Stimulated activated CD4-positive, alpha-beta T cell treated with anti-CD3 and anti-CD28 coated beads, Interleukin-4, amount 100 ng/mL, for 48 hours (primary cell): ENCODE results near the gene PRICKLE1.

ENCODE experiments used
- DNase-seq, 2 donors: peaks; one replicate each; pipeline ENCODE4 v3.0.0-alpha.2; 2020; ENCODE audit warnings: low read depth in 2 of 2

PRICKLE1 gene

DNA sequence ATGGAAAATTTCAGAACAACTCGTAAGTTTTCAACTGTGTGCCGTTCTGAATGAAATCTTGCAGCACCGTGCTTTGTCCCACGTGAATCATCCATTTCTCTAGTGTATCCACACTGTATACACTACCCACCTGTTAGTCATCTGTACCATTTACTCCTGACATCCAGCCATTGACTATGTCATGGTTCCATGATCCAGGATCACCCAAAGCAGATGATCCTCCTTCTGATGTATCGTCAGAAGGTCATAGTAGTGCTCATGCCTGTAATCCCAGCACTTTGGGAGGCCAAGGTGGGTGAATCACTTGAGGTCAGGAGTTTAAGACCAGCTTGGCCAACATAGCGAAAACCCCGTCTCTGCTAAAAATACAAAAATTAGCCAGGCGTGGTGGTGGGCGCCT, 140.7 kb downstream of the PRICKLE1 start:
- no peak for DNase-seq

DNA sequence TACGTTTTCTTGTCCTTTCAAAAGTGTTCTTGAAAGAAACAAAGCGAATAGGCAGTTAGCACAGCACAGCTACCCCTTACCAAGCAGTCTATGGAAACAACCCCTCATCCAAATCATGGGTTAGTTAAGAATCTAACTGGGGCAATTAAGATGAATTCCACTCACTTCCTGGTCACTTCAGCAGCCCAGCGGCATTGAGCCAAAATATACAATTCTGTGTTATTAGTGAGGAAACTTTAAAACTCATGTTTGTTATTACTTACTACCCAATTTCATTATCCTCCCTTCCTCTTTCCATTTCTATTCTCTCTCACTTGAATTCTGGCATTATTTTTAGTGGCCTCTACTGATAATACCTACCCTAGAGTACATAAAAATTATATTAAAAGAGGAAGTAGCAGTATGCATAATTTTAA, 142.2 kb downstream of the PRICKLE1 start:
- DNase-seq: no peak

DNA sequence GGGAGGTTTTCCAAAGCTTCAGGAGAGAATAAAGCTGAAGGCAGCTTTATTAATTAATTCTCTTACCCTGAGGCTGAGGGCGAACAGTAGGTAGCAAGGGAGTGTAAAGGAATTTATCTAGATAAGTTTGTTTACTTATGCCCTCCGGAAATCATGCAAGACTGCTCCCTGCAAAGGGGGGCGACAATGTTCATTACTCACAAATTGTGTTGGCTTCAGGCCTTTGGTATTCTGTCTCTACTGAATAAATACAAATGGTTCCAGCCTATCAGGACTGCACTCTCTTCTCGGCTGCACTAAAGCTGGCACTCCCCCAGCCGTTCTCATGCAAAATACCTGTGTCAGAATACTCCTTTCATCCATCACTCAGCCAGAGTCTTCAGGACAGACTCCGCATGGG, 142.8 kb downstream of the PRICKLE1 start:
- DNase-seq: no peak

DNA sequence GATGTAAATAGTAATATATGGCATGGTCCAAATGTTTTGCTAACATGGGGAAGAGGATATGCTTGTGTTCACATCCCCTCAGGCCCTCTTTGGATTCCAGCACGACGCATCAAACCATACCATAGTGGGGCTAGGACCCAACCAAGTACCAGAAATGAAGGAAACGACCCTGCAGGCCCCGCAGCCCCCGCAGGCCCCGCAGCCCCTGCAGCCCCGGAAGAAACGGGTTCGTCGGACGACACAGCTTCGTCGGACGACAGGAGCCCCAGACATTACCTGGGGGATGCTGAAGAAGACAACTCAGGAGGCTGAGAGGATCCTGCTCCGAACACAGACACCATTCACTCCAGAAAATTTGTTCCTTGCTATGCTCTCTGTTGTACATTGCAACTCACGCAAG, 143.7 kb downstream of the PRICKLE1 start:
- DNase-seq: no peak

DNA sequence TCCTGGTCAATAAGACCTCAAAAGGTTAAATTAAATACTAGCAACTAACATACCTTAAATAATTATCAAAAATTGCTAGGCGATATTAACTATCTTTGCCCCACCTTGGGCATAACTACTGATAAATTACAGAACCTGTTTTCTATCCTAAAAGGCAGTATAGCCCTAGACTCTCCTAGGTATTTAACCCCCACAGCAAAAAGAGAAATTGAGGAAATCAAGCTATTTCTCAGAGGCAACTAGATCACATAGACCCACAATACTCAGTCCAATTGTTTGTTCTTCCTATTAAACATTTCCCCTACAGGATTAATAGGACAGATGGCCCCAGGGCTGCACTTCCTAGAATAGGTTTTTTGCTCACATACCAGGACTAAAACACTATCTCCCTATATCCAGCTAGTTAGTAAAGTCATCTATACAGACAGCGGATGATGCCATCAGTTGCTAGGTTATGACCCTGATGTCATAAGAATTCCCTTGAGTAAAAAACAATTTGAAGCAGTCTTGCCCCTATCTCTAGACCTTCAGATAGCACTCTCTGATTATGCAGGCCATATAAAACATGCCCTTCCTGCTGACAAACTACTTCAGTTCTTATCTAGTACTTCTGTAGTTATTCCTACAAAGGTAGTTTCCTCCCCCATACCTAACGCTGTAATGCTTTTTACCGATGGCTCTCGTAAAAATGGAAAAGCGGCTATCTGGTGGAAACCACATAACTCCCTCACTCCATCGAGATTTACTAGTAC, 145.2 kb downstream of the PRICKLE1 start:
- DNase-seq: no peak

DNA sequence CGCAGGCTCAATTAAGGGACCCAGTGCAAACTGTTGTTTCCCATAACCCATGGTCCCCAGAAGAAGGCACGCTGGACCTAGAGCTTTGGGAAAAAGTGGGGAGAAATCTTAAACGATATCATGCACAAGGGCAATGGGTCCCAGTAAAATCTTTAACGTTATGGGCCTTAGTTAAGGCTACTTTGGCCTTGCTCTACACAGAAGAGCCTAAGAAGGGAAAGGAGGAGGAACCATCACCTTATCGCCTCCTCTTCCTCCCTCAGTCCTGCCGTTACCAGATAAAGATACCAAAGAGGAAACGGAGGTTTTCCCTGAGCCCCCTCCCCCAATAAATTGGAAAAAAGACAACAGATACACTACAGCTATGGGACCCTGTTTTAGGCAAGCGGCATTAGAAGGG, 146.7 kb downstream of the PRICKLE1 start:
- DNase-seq: no peak

DNA sequence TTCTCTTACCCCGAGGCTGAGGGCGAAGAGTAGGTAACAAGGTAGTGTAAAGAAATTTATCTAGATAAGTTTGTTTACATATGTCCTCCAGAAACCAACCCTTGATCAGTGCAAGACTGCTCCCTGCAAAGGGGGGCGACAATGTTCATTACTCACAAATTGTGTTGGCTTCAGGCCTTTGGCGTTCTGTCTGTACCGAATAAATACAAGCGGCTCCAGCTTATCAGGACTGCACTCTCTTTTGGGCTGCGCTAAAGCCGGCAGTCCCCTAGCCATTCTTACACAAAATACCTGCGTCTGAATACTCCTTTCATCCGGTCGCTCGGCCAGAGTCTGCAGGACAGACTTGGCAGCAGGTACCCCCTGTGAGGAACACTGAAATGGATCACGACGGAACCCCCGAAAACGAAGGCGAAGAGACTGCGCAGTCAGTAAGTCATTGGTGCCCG, 147.2 kb downstream of the PRICKLE1 start:
- no peak for DNase-seq

DNA sequence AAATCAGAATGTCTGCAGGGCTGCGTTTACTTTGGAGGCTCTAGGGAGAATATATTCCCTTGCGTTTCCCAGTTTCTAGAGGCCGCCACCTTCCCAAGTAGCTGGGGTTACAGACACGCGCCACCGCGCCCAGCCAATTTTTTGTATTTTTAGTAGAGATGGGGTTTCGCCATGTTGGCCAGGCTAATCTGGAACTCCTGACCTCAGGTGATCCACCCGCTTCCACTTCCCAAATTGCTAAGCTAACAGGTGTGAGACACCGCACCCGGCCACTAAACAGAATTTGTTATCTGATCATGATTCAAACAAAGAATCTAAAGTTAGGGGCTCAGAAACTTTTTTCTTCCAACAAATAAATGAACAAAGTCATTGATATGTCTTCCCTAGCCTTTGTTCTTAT, 148.9 kb downstream of the PRICKLE1 start:
- DNase-seq: no peak

DNA sequence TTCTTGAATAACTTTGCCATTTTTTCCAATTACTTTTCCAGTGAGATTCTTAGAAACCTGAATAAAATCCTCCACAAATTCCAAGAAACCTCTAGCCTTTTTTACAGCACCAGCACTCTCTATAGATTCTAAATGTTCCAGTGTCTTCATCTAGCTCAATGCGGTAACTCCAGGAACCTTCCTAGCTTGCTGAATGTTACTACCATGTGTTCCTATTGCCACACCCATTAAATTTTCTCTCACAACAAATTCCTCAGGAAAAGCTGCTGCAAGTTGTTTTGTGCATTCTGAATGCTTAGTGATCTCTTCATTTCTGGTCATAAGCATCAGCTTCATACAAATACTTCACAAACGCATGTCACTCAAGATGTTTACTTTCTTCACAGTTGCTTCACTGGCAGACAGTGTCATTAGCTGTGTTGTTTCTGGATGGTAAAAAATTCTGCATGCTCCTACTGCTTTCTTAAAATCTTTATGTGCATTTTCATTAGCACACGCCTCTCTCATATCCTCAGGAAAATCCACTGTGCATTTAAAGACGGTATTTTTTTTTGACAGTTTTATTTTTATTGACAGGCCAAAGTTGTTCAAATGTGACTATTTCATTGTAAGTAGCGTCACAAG, 156.9 kb downstream of the PRICKLE1 start:
- DNase-seq: no peak

DNA sequence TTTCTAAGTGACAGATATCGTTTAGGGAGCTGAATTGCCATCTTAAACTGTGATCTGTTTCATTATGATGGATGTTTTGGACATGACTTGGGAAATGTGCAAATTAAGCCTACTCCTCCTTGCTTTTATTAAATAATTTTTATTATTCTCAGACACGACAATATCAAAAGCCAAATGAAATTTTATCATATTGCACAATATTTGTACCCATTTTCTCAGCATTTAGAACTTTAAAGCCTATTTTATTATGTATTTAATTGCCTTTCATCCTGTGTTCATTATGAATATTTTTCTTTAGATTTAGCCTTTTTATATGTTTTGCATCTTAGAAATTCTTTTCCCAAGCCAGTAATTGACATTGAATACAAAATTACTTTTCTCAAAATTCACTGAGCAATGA, 160.7 kb downstream of the PRICKLE1 start:
- no peak for DNase-seq

DNA sequence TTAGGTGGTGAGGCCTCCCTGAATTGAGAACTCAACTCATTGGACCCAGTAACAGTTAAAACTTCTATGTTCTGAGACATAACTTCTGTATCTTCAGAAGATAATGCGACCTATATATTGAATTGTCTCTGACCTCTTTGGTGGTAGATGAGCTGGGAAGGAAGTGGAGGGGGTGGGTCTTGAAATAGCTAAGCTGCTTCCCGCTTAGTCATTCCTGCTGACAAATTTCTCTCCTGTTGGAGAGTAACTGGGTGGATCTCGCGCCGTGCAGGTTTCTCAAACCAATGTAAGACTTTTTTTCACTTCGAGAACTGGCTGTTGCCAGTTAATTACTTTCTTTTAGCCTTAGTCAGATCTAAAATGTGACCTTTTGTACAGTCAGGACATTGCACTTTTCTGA, 162.8 kb downstream of the PRICKLE1 start:
- DNase-seq: peak in 1 of 2 donors; percentile 10

DNA sequence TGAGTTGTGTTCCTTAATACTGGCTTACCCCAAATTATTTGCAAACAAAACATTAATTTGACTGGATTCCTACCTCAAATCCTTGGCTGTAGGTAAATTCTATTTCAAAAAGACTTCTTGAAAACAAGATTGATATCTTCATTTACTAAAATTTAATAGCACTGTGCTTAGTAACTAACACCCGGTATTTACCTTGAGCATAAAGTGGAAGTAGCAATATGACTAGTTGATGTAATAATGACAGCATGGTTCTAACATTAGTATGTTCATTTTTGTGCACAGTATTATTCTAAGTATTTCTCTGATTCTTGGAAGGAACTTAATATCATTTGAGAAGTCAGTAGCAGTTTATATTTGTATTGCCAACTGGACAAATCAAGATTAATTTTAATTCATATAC, 166.8 kb downstream of the PRICKLE1 start:
- no peak for DNase-seq

DNA sequence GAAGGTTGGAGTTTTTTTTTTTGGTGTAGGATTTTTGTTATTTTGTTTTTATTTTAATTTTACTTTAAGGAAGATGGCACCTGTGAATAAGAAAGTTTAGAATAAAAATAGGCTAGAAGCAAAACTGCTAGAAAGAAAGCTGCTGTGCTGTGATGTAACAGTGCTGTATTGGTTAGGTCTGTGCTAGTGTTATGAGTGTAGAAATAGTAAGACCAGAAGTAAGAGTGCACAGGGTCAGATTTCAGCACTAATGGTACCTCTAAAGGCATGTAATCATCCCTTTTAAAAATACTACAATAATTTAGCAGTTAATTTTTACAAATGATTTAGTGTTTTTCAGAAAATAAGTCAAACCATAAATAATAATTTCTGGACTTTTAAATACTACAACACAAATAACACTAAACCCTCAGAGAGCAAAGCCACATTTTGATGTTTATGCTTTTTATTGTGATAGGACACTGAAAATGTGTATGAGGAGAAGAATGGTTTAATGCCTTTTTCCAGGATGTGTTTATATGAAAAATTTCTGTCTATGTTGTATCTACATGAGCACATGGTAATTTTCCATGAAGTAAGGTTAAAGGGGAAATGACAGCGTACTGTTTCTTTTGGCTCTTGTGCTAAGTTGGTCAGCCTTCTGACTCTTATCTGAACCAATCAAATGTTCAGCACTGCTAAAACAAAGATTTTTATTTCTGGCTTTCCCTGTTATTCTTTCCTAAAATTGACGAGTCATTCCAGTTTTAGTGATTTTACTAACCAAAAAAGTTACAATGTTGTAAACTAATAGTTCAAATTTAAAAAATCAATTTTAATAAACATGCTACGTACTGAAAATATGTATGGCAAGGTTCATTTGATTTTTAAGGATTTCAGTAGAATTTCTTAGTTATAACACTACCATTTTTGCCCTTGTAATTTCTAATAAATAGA, 167.4 kb downstream of the PRICKLE1 start:
- no peak for DNase-seq

DNA sequence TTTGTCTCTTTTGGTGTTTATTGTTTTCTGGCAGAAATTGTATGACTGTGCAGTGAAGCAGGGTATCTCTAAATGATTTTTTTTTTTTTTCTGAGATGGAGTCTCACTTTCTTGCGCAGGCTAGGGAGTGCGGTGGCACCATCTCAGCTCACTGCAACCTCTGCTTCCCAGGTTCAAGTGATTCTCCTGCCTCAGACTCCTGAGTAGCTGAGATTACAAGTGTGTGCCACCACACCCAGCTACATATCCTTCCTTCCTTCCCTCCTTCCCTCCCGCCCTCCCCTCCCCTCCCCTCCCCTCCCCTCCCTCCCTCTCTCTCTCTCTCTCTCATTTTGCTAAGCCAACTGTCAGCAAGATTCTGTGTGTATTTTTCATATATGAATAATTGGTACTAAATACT, 169.2 kb downstream of the PRICKLE1 start:
- no peak for DNase-seq

DNA sequence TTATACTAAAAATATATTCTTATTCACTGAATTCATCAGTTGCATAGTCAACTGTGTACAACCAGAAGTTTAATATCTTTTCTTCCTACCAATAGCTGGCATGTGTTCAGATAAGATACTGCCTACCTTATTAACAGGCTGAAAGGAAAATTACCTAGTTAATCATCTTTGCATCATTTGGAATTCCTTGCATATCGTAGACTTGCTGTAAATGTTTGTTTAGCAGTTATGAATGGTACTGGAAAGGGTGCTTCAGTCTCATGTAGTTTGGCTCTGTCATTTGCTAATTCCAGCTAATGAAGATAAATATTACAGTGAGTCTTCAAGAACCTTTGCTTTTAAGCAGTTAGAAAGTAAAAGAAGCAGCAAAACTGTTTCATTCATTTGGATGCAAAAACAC, 179.2 kb downstream of the PRICKLE1 start:
- DNase-seq: no peak

DNA sequence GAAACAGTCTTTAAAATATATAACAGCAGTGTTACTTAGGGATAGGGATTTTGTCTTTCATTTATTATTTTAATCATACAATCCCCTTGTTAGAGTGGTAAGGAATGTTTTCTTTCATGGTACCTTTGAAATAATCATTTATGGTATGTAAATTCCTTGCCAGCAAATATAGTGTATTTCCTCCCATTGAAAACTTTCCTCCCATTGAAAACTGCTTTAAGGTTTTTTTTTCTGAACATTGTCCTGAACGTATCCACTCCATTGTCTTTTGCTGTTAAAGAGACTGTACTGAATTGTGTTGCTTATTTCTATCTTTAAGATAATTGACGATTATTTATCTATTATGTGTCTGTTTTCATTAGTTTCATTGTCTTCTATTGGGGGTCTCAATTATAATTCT, 180.1 kb downstream of the PRICKLE1 start:
- no peak for DNase-seq

DNA sequence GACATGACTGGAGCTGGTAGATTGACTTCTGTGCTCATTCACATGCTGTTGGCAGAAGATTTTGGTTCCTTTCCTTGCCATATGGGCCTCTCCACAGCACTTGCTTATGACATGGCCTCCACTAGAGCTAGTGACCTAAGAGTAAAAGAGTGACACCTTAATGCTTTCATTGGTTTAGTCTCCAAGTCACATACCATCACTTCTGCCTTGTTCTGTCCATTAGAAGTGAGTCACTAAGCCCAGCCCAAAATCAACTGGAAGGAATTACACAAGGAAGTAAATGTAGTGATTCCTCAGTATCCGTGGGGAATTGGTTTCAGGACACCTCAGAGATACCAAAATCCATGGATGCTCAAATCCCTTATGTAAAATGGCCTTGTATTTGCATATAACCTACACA, 182.2 kb downstream of the PRICKLE1 start:
- no peak for DNase-seq
